A549 (cell line): Measurements from ENCODE around the gene KIAA1671.

Experiments
- RFX5 ChIP-seq: fragments of 450-650 bp; IDR thresholded peaks from 2 replicates; pipeline ENCODE4 v1.7.1; 2014; ENCODE audit warnings: antibody characterized with exemption, mild to moderate bottlenecking, moderate library complexity
- TF ChIP-seq, protein P1 (sequence below): fragments of 250-450 bp; sonication (Bioruptor Pico); IDR thresholded peaks from 2 replicates; pipeline ENCODE4 v1.5.0; 2020; ENCODE audit warnings: low read depth, mild to moderate bottlenecking, moderate library complexity

DNA sequence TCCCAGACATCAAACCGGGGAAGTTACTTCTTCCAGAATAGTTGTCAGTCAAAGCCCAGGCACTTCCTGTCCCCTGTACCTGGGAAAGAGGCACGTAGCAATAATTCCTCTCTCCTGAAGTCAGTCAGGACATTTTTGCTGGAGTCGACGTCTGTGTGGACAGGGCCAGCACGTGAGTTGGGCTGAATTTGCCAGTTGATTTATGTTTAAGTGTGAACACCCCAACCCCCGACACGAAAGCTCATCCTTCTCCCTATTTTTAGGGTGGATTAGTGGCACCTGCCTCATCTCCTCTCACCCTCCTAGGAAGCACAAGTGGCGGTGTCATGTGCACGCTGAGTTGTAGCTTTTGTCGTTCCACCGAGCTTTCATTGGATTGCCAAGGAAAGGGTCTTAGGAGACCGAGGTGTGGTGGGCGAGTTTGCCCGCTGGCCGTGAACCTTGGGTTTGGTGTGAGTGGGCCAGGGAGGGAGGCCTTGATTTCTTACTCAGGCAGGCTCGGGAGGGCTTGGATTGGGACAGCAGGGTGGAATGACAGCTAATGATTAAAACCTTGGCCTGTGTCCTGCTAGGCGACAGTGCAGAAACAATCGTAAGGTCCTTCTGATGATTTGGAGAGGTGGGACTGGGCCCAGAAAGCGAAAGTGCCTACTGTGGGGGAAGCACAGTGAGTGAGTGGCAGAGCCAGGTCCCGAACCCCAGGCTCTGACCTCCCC, 160.2 kb downstream of the KIAA1671 start:
- TF ChIP-seq RFX5 = no peak
- TF ChIP-seq, protein P1, sequence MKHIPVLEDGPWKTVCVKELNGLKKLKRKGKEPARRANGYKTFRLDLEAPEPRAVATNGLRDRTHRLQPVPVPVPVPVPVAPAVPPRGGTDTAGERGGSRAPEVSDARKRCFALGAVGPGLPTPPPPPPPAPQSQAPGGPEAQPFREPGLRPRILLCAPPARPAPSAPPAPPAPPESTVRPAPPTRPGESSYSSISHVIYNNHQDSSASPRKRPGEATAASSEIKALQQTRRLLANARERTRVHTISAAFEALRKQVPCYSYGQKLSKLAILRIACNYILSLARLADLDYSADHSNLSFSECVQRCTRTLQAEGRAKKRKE = no peak
